Prostate gland (tissue), 2 donors: ENCODE results near the gene NRXN2. TPM values are rescaled to one million over a fixed set of nuclear protein-coding genes. Genes with fewer than 3 reads are reported as not detected.

ENCODE experiments used
- DNase-seq: peaks from one replicate; pipeline ENCODE4 v3.0.0-alpha.2; 2019; ENCODE audit warnings: low spot score
- H3K27ac ChIP-seq, 2 donors: fragments of 200-600 bp; sonication (generic); 2 replicates each; pipeline ENCODE4 v1.5.1; 2017 to 2019
- H3K27me3 ChIP-seq: fragments of 200-600 bp; sonication (generic); replicated peaks from 2 replicates; pipeline ENCODE4 v1.5.1; 2019; ENCODE audit not compliant: insufficient read depth
- H3K36me3 ChIP-seq, 2 donors: fragments of 200-600 bp; sonication (generic); 1 replicate in 1 of 2; 2 replicates in 1 of 2; pipeline versions ENCODE4 v1.5.1 to v1.8.1; 2017 to 2019
- H3K4me1 ChIP-seq: fragments of 200-600 bp; sonication (generic); replicated peaks from 2 replicates; pipeline ENCODE4 v1.5.1; 2019
- H3K4me3 ChIP-seq, 2 donors: fragments of 200-600 bp; sonication (generic); 2 replicates each; pipeline ENCODE4 v1.5.1; 2017 to 2019
- H3K9me3 ChIP-seq: fragments of 200-600 bp; sonication (generic); 2 replicates; pipeline ENCODE4 v1.5.1; 2017
- CTCF ChIP-seq, 4 experiments: fragments of 200-600 bp in 2 of 4; fragments of 450-650 bp in 2 of 4; sonication (generic) in 2 of 4; IDR thresholded peaks; 1 replicate in 3 of 4; 2 replicates in 1 of 4; pipeline ENCODE4 v1.5.1; 2016 to 2019; ENCODE audit warnings: antibody characterized with exemption in 4 of 4, mild to moderate bottlenecking in 2 of 4, moderate library complexity in 2 of 4
- POLR2A ChIP-seq: fragments of 450-650 bp; IDR thresholded peaks from one replicate; pipeline ENCODE4 v1.6.1; 2016; ENCODE audit warnings: antibody characterized with exemption, mild to moderate bottlenecking
- POLR2AphosphoS5 ChIP-seq: sonication (generic); formaldehyde crosslinking; IDR thresholded peaks from one replicate; pipeline ENCODE4 v1.6.1; 2017; ENCODE audit warnings: antibody characterized with exemption
- WGBS: methylation state at CpG from one replicate; pipeline ENCODE4 v1.1.5; 2018; 5-methylcytosine and 5-hydroxymethylcytosine counted together
- intact Hi-C: fragments of 100-400 bp; cut with DNase I; formaldehyde crosslinking; loops from one replicate; pipeline ENCODE4 v1.14.2; 2022
- total RNA-seq, 2 donors: library from RNA; depleted of rRNA; stranded (reverse); fragments of >200 nt; gene quantifications; one replicate each; pipeline ENCODE4 v1.1.0, GENCODE V29; 2016

NRXN2 gene
- total RNA-seq, 2 donors from 2014 or later = 0.46 to 26.8 TPM

- Histone ChIP-seq H3K27ac (peak overlapping the region; percentile 40 to 83), H3K4me1 (peaks cover 7% of the 10 kb centered on the region), H3K36me3 (no peaks in the 10 kb centered on the region), H3K4me3 (peak overlapping the region; percentile 40 to 45), H3K27me3 (no peaks in the 10 kb centered on the region), H3K9me3 (no peaks in the 10 kb centered on the region)
- TF ChIP-seq CTCF (IDR thresholded peaks at IDR 0.05) = no peak
- no peak for TF ChIP-seq POLR2AphosphoS5
- no peak for TF ChIP-seq POLR2A
- 9% methylated on average over 53 of the region's 54 CpGs for WGBS
- no peak for DNase-seq
- intact Hi-C loops = loop anchor here (5.0 kb wide), 1 partner anchor 35 kb away; the partner anchor contains the start of gene SF1
Measured at GRCh38 chr11:64742087-64742888, 19.3 kb upstream of the NRXN2 start.

DNA sequence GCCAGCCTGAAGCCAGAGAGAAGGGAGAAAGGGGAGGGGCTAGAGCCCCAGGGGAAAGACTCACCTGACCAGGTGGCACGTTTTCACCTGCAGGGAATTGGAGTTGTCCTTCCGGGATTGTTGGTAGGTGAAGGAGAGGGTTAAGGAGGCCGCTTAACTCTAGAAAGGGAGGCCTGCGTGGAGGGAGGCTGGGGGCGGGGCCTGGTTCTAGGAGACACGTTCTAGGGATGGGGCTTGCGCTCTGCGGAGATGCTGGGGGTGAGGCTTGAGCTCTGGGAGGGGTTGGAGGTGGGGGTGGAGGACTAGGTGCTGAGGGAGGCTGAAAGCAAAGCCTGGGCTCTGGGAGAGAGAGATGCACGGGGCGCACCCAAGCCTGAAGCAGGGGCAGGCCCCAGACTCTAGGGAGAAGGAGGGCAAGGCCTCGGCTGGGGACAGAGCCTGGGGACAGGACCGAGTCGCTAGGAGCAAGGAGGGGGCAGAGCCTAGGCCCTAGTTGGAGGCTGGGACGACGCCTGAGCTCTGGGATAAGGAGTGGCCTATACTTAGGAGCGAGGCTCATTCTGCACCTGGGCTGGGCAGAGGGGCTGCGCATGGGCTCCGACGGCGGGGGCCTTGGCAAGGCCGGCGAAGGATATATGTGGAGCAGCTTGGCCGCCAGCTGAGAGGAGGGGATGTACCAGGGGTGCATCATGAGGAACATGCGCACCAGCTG, 18.5 kb upstream of the NRXN2 start:
- no peak for DNase-seq
- Histone ChIP-seq H3K4me3 (no peak overlapping the region), H3K36me3 (no peaks in the 10 kb centered on the region), H3K9me3 (no peaks in the 10 kb centered on the region), H3K4me1 (peaks cover 7% of the 10 kb centered on the region), H3K27me3 (no peaks in the 10 kb centered on the region), H3K27ac (no peak overlapping the region)
- no peak for TF ChIP-seq CTCF (IDR thresholded peaks at IDR 0.05)
- TF ChIP-seq POLR2AphosphoS5 = no peak
- no peak for TF ChIP-seq POLR2A
- 50% methylated on average over 24 of the region's 24 CpGs for WGBS
- intact Hi-C loops = loop anchor here (5.0 kb wide), 1 partner anchor 36 kb away; the partner anchor contains the start of gene SF1

DNA sequence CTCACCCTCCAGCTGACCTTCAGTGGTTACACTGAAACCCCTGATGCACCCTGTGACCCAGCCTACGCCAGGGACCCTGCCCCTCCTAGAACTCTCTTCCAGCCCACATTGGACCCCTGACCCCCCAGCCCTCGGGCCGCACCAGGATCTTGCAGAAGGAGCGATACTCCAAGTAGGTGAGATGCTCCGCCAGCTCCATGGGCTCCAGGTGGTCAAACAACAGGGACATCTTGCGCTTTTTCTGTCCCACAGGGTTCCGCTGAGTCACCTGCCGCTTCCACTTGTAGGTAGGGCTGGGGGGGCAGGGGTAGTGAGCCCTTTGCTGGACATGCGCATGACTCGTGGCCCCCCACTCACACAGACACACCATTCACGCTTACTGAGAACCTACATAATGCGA, 16.9 kb upstream of the NRXN2 start:
- WGBS = 89% methylated on average over 12 of the region's 12 CpGs
- Histone ChIP-seq H3K4me1 (peaks cover 7% of the 10 kb centered on the region), H3K4me3 (no peak overlapping the region), H3K27ac (no peak overlapping the region), H3K27me3 (no peaks in the 10 kb centered on the region), H3K9me3 (no peaks in the 10 kb centered on the region), H3K36me3 (no peaks in the 10 kb centered on the region)
- TF ChIP-seq POLR2AphosphoS5 = no peak
- TF ChIP-seq CTCF (IDR thresholded peaks at IDR 0.05) = no peak
- no peak for TF ChIP-seq POLR2A
- intact Hi-C loops = loop anchor here (5.0 kb wide), 1 partner anchor 37 kb away; the partner anchor contains the start of gene SF1
- no peak for DNase-seq

DNA sequence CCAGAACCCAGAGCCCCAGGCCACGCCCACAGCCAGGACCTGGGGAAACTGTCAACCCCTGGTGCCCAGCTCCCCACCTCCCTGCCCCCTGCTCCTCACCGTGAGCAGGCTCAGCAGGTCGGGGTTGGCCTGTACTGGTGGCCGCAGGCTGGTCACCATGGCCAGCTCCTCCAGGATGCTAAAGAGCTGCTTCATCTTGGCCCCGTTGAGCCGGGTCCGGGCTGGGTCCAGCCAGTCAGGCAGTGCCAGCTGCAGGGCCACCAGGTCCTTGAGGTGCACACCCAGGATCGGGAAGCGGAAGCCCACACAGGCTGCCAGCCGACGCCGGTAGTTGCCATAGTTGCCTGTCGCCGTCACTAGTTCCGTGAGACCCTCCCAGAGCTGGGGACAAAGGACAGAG, 13.7 kb upstream of the NRXN2 start:
- 98% methylated on average over 12 of the region's 15 CpGs for WGBS
- Histone ChIP-seq H3K4me3 (no peak overlapping the region), H3K36me3 (no peaks in the 10 kb centered on the region), H3K27me3 (no peaks in the 10 kb centered on the region), H3K27ac (no peak overlapping the region), H3K9me3 (no peaks in the 10 kb centered on the region), H3K4me1 (no peaks in the 10 kb centered on the region)
- no peak for DNase-seq
- TF ChIP-seq POLR2A (no peak), CTCF (IDR thresholded peaks at IDR 0.05) (no peak), POLR2AphosphoS5 (no peak)
- intact Hi-C loops = no loop called here
